ENCODE results near the gene OR2AT4.
A peak's percentile ranks its signal among the peaks of the same experiment; 100 is the strongest.
"Not testable (repeated sequence)": the region's sequence is repeated elsewhere in the genome, so short reads cannot be mapped to it uniquely, and the experiment has no call there.

The OR2AT4 gene

GRCh38 chr11:75112200-75112599 lies 15.5 kb upstream of the OR2AT4 start:
- Histone ChIP-seq H3K4me3 (ENCODE audit: low read depth, low read length) (no peak overlapping the region), H3K4me1 (no peaks in the 10 kb centered on the region), H3K36me3 (no peaks in the 10 kb centered on the region), H3K9me3 (no peaks in the 10 kb centered on the region), H3K27me3 (no peaks in the 10 kb centered on the region)
- TF ChIP-seq CTCF (IDR thresholded peaks at IDR 0.05; ENCODE audit: low read depth, low read length), result no peak
- DNase-seq, result no peak

GRCh38 chr11:75107187-75107586 lies 10.5 kb upstream of the OR2AT4 start:
- Histone ChIP-seq H3K9me3 (no peaks in the 10 kb centered on the region), H3K4me1 (no peaks in the 10 kb centered on the region), H3K36me3 (no peaks in the 10 kb centered on the region), H3K27me3 (no peaks in the 10 kb centered on the region), H3K4me3 (ENCODE audit: low read depth, low read length) (no peak overlapping the region)
- TF ChIP-seq CTCF (IDR thresholded peaks at IDR 0.05; ENCODE audit: low read depth, low read length), result no peak
- DNase-seq, result no peak

GRCh38 chr11:75105967-75106681 lies 9.4 kb upstream of the OR2AT4 start:
- not testable (repeated sequence) for DNase-seq

GRCh38 chr11:75105462-75105925 lies 8.8 kb upstream of the OR2AT4 start:
- no peak overlapping the region for H3K4me3 ChIP-seq (ENCODE audit: low read depth, low read length)
- H3K9me3 ChIP-seq, result no peaks in the 10 kb centered on the region
- DNase-seq, result peak; percentile 56
- no peaks in the 10 kb centered on the region for H3K27me3 ChIP-seq
- TF ChIP-seq CTCF (IDR thresholded peaks at IDR 0.05; ENCODE audit: low read depth, low read length), result no peak
- H3K36me3 ChIP-seq, result no peaks in the 10 kb centered on the region
- H3K4me1 ChIP-seq, result peaks cover under 1% of the 10 kb centered on the region; the same call in 1 of the 2 replicates

More at GRCh38 chr11:75105967-75106681, 9.4 kb upstream of the OR2AT4 start:
- not testable (repeated sequence) for H3K27me3 ChIP-seq; H3K9me3 ChIP-seq; H3K4me3 ChIP-seq (ENCODE audit: low read depth, low read length); H3K36me3 ChIP-seq; H3K4me1 ChIP-seq

- Histone ChIP-seq H3K4me1 (peaks cover 5% of the 10 kb centered on the region), H3K4me3 (ENCODE audit: low read depth, low read length) (no peak overlapping the region), H3K27me3 (no peaks in the 10 kb centered on the region), H3K9me3 (no peaks in the 10 kb centered on the region), H3K36me3 (no peaks in the 10 kb centered on the region)
- no peak for DNase-seq
- no peak for TF ChIP-seq CTCF (IDR thresholded peaks at IDR 0.05; ENCODE audit: low read depth, low read length)
Observed at GRCh38 chr11:75103380-75104026, 6.8 kb upstream of the OR2AT4 start.

GRCh38 chr11:75101424-75102128 lies 4.9 kb upstream of the OR2AT4 start:
- Histone ChIP-seq H3K9me3 (no peaks in the 10 kb centered on the region), H3K27me3 (no peaks in the 10 kb centered on the region)

More at GRCh38 chr11:75101424-75102128, 4.9 kb upstream of the OR2AT4 start:
- Histone ChIP-seq H3K36me3 (no peaks in the 10 kb centered on the region), H3K4me1 (peaks cover 5% of the 10 kb centered on the region), H3K4me3 (ENCODE audit: low read depth, low read length) (no peak overlapping the region)
- no peak for DNase-seq
- no peak for TF ChIP-seq CTCF (IDR thresholded peaks at IDR 0.05; ENCODE audit: low read depth, low read length)
